HepG2 (cell line): ENCODE data around the gene SYS1. TPM values are rescaled to one million over a fixed set of nuclear protein-coding genes. Genes with fewer than 3 reads are reported as not detected.

Source experiments
- ARHGAP35 ChIP-seq: sonication (generic); formaldehyde crosslinking; IDR thresholded peaks from 2 replicates; pipeline ENCODE4 v1.9.0; 2022; ENCODE audit warnings: mild to moderate bottlenecking, inconsistent platforms, moderate library complexity, missing genetic modification reagents, borderline replicate concordance
- ARID2 ChIP-seq: sonication (generic); formaldehyde crosslinking; IDR thresholded peaks from 2 replicates; pipeline ENCODE4 v1.8.1; 2022; ENCODE audit warnings: mild to moderate bottlenecking, missing genetic modification reagents, borderline replicate concordance
- ETV5 ChIP-seq: IDR thresholded peaks from 2 replicates; pipeline ENCODE4 v1.6.1; 2018; ENCODE audit warnings: missing biosample characterization, missing genetic modification reagents, inconsistent platforms, borderline replicate concordance
- GZF1 ChIP-seq: sonication (generic); formaldehyde crosslinking; IDR thresholded peaks from 2 replicates; pipeline ENCODE4 v1.5.1; 2020; ENCODE audit warnings: mild to moderate bottlenecking, missing genetic modification reagents
- KAT2B ChIP-seq: fragments of 150-350 bp; IDR thresholded peaks from 2 replicates; pipeline ENCODE4 v1.6.1; 2014; ENCODE audit warnings: low read depth, low read length, borderline replicate concordance
- MAZ ChIP-seq, 2 experiments: sonication (generic) in 1 of 2; formaldehyde crosslinking in 1 of 2; IDR thresholded peaks; 2 replicates each; pipeline versions ENCODE4 v1.5.0 to v1.6.1; 2012 to 2020; ENCODE audit warnings: low read depth in 2 of 2, mild to moderate bottlenecking in 2 of 2, borderline replicate concordance in 1 of 2, improper control_type of control experiment in 1 of 2, low read length in 1 of 2, missing genetic modification reagents in 1 of 2, moderate library complexity in 1 of 2
- MYNN ChIP-seq: sonication (generic); formaldehyde crosslinking; IDR thresholded peaks from 2 replicates; pipeline ENCODE4 v1.4.0; 2020; ENCODE audit warnings: mild to moderate bottlenecking, low read depth, missing genetic modification reagents
- NR2F2 ChIP-seq: IDR thresholded peaks from 2 replicates; pipeline ENCODE4 v1.6.1; 2012; ENCODE audit warnings: low read depth, inconsistent platforms, borderline replicate concordance
- RNF2 ChIP-seq: fragments of 450-650 bp; conservative IDR thresholded peaks from 2 replicates; pipeline ENCODE4 v1.6.1; 2016; ENCODE audit warnings: low read depth
- SP5 ChIP-seq: IDR thresholded peaks from 2 replicates; pipeline ENCODE4 v1.6.1; 2016; ENCODE audit warnings: low read depth, borderline replicate concordance
- SRY ChIP-seq: sonication (generic); formaldehyde crosslinking; IDR thresholded peaks from 2 replicates; pipeline ENCODE4 v1.8.0; 2022; ENCODE audit warnings: mild to moderate bottlenecking, missing genetic modification reagents
- TBX3 ChIP-seq: fragments of 450-650 bp; IDR thresholded peaks from 2 replicates; pipeline ENCODE4 v1.6.1; 2017; ENCODE audit warnings: antibody characterized with exemption, mild to moderate bottlenecking, inconsistent platforms, borderline replicate concordance
- ZEB1 ChIP-seq: IDR thresholded peaks from 2 replicates; pipeline ENCODE4 v1.6.1; 2012; ENCODE audit warnings: mild to moderate bottlenecking, low read depth, inconsistent platforms; ENCODE audit not compliant: insufficient replicate concordance
- ZNF207 ChIP-seq: fragments of 450-650 bp; IDR thresholded peaks from 2 replicates; pipeline ENCODE4 v1.6.1; 2016; ENCODE audit warnings: antibody characterized with exemption, borderline replicate concordance
- ZNF232 ChIP-seq: sonication (generic); formaldehyde crosslinking; IDR thresholded peaks from 2 replicates; pipeline ENCODE4 v1.4.0; 2020; ENCODE audit warnings: missing genetic modification reagents, borderline replicate concordance
- ZNF280B ChIP-seq: sonication (generic); formaldehyde crosslinking; IDR thresholded peaks from 2 replicates; pipeline ENCODE4 v1.5.0; 2020; ENCODE audit warnings: missing genetic modification reagents, mild to moderate bottlenecking, borderline replicate concordance
- ZNF382 ChIP-seq: sonication (generic); formaldehyde crosslinking; IDR thresholded peaks from 2 replicates; pipeline ENCODE4 v1.5.0; 2020; ENCODE audit warnings: missing genetic modification reagents, mild to moderate bottlenecking, borderline replicate concordance
- ZNF674 ChIP-seq: sonication (generic); formaldehyde crosslinking; IDR thresholded peaks from 2 replicates; pipeline ENCODE4 v1.5.0; 2020; ENCODE audit warnings: low read depth, mild to moderate bottlenecking, missing genetic modification reagents
- ZNF713 ChIP-seq: sonication (generic); formaldehyde crosslinking; IDR thresholded peaks from 2 replicates; pipeline ENCODE4 v1.4.0; 2020; ENCODE audit warnings: mild to moderate bottlenecking, missing genetic modification reagents
- ZNF790 ChIP-seq: sonication (generic); formaldehyde crosslinking; IDR thresholded peaks from 2 replicates; pipeline ENCODE4 v1.8.0; 2022; ENCODE audit warnings: missing genetic modification reagents, mild to moderate bottlenecking, borderline replicate concordance
- ZNF878 ChIP-seq: sonication (generic); formaldehyde crosslinking; IDR thresholded peaks from 2 replicates; pipeline ENCODE4 v1.8.1; 2023; ENCODE audit warnings: mild to moderate bottlenecking, missing genetic modification reagents, moderate library complexity
- ZSCAN31 ChIP-seq: sonication (generic); formaldehyde crosslinking; IDR thresholded peaks from 2 replicates; pipeline ENCODE4 v1.5.0; 2020; ENCODE audit warnings: low read depth, mild to moderate bottlenecking, missing genetic modification reagents
- polyA plus RNA-seq, 8 experiments: library from polyadenylated mRNA; depleted of rRNA in 3 of 8; stranded (reverse) in 7 of 8; unstranded in 1 of 8; fragments of >200 nt; fragmentation: Illumina TruSeq in 4 of 8; extraction: Trizol in 4 of 8; gene quantifications; 2 replicates each; pipeline versions ENCODE4 v1.2.1 to v1.2.3, GENCODE V29; 2011 to 2016; ENCODE audit warnings: low read depth in 4 of 8, missing spikeins in 1 of 8, mixed read lengths in 1 of 8; ENCODE audit not compliant: insufficient read depth in 1 of 8
- total RNA-seq, 5 experiments: library from RNA; depleted of rRNA; stranded (reverse); fragments of >200 nt; fragmentation: Illumina TruSeq; extraction: Trizol; gene quantifications; 2 replicates each; pipeline ENCODE4 v1.2.3, GENCODE V29; 2016; ENCODE audit warnings: low read depth in 1 of 5
- TF ChIP-seq, protein P1 (sequence below): sonication (generic); formaldehyde crosslinking; IDR thresholded peaks from 2 replicates; pipeline ENCODE4 v1.4.0; 2020; ENCODE audit warnings: mild to moderate bottlenecking, missing genetic modification reagents
- TF ChIP-seq, protein P2 (sequence below): sonication (generic); formaldehyde crosslinking; IDR thresholded peaks from 2 replicates; pipeline ENCODE4 v1.8.1; 2023; ENCODE audit warnings: mild to moderate bottlenecking, inconsistent platforms, moderate library complexity, missing genetic modification reagents, borderline replicate concordance

Gene SYS1
- total and polyA plus RNA-seq, 2 of the 13 experiments (the other 11 are each of a cell fraction or from before 2014, with no cell fraction given) = 38.3 to 65.6 TPM

GRCh38 chr20:45362804-45363610 lies at the start of gene SYS1 (continued):
- TF ChIP-seq ARID2 (CRISPR knock-in tag) (no peak), ZNF878 (no peak), ZNF382 (no peak), RNF2 (peak; percentile 90), MAZ (IDR thresholded peaks at IDR 0.05; ENCODE audit: borderline replicate concordance, low read depth, low read length) (peak; percentile 94), MAZ (CRISPR knock-in tag; IDR thresholded peaks at IDR 0.05; ENCODE audit: low read depth) (peak; percentile 97), NR2F2 (no peak; the same call in 1 of the 2 replicates), ETV5 (CRISPR knock-in tag) (peak; percentile 84), ZEB1 (peak; percentile 73), ZNF674 (CRISPR knock-in tag) (no peak), ZNF232 (CRISPR knock-in tag) (peak; percentile 77; the same call in 1 of the 2 replicates), TBX3 (peak; percentile 65; the same call in 1 of the 2 replicates), ZNF713 (CRISPR knock-in tag) (peak; percentile 95; the same call in 1 of the 2 replicates), MYNN (CRISPR knock-in tag) (no peak), SP5 (CRISPR knock-in tag) (peak; percentile 93), ZSCAN31 (CRISPR knock-in tag) (peak; percentile 98), KAT2B (no peak), ZNF790 (peak; percentile 61; the same call in 1 of the 2 replicates), SRY (CRISPR knock-in tag) (peak; percentile 99), ZNF207 (no peak), ZNF280B (peak; percentile 94), GZF1 (CRISPR knock-in tag) (no peak), ARHGAP35 (peak; percentile 94; the same call in 1 of the 2 replicates)
- TF ChIP-seq, protein P1, sequence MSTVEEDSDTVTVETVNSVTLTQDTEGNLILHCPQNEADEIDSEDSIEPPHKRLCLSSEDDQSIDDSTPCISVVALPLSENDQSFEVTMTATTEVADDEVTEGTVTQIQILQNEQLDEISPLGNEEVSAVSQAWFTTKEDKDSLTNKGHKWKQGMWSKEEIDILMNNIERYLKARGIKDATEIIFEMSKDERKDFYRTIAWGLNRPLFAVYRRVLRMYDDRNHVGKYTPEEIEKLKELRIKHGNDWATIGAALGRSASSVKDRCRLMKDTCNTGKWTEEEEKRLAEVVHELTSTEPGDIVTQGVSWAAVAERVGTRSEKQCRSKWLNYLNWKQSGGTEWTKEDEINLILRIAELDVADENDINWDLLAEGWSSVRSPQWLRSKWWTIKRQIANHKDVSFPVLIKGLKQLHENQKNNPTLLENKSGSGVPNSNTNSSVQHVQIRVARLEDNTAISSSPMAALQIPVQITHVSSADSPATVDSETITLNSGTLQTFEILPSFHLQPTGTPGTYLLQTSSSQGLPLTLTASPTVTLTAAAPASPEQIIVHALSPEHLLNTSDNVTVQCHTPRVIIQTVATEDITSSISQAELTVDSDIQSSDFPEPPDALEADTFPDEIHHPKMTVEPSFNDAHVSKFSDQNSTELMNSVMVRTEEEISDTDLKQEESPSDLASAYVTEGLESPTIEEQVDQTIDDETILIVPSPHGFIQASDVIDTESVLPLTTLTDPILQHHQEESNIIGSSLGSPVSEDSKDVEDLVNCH (CRISPR knock-in tag) = peak; percentile 63; the same call in 1 of the 2 replicates
- TF ChIP-seq, protein P2, sequence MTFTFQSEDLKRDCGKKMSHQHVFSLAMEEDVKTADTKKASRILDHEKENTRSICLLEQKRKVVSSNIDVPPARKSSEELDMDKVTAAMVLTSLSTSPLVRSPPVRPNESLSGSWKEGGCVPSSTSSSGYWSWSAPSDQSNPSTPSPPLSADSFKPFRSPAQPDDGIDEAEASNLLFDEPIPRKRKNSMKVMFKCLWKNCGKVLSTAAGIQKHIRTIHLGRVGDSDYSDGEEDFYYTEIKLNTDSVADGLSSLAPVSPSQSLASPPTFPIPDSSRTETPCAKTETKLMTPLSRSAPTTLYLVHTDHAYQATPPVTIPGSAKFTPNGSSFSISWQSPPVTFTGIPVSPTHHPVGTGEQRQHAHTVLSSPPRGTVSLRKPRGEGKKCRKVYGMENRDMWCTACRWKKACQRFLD (CRISPR knock-in tag) = peak; percentile 95
